HG03280 (cell line): ENCODE results near the gene SDC1.
"Not testable (repeated sequence)": the region's sequence is repeated elsewhere in the genome, so short reads cannot be mapped to it uniquely, and the experiment has no call there.

Experiments used
- ATAC-seq: cut with Tn5 transposase; IDR thresholded peaks from one replicate; pipeline ENCODE4 v1.9.1; 2021; ENCODE audit warnings: mild to moderate bottlenecking, moderate library complexity; ENCODE audit not compliant: unreplicated experiment

Gene SDC1

GRCh38 chr2:20198796-20199632 is 25.9 kb downstream of the SDC1 start:
- ATAC-seq = no peak

GRCh38 chr2:20198001-20198400 is 26.9 kb downstream of the SDC1 start:
- ATAC-seq = no peak

GRCh38 chr2:20197192-20197591 is 27.7 kb downstream of the SDC1 start:
- ATAC-seq = no peak

- ATAC-seq = no peak
Measured at GRCh38 chr2:20196657-20197161, 28.2 kb downstream of the SDC1 start.

GRCh38 chr2:20196053-20196656 is 28.8 kb downstream of the SDC1 start:
- ATAC-seq = no peak

GRCh38 chr2:20195431-20196033 is 29.4 kb downstream of the SDC1 start:
- ATAC-seq = no peak

GRCh38 chr2:20195016-20195411 is 29.9 kb downstream of the SDC1 start:
- not testable (repeated sequence) for ATAC-seq

GRCh38 chr2:20194097-20195015 is 30.6 kb downstream of the SDC1 start:
- no peak for ATAC-seq

GRCh38 chr2:20193185-20193584 is 31.7 kb downstream of the SDC1 start:
- ATAC-seq = no peak

- no peak for ATAC-seq
Measured at GRCh38 chr2:20192781-20193180, 32.1 kb downstream of the SDC1 start.

GRCh38 chr2:20191714-20192569 is 33.0 kb downstream of the SDC1 start:
- ATAC-seq = no peak

GRCh38 chr2:20190876-20191713 is 33.8 kb downstream of the SDC1 start:
- no peak for ATAC-seq

- ATAC-seq = no peak
Measured at GRCh38 chr2:20190170-20190569, 34.8 kb downstream of the SDC1 start.

- ATAC-seq = no peak
Measured at GRCh38 chr2:20189299-20189931, 35.5 kb downstream of the SDC1 start.

GRCh38 chr2:20188851-20189250 is 36.1 kb downstream of the SDC1 start:
- no peak for ATAC-seq

- ATAC-seq = no peak
Measured at GRCh38 chr2:20188201-20188600, 36.7 kb downstream of the SDC1 start.

GRCh38 chr2:20187331-20187730 is 37.6 kb downstream of the SDC1 start:
- no peak for ATAC-seq

GRCh38 chr2:20186855-20187187 is 38.1 kb downstream of the SDC1 start:
- ATAC-seq = no peak
